BJ (cell line): ENCODE measurements around the gene NAMPT. TPM values are rescaled to one million over a fixed set of nuclear protein-coding genes. Genes with fewer than 3 reads are reported as not detected.

Experiments used
- CTCF ChIA-PET: fragments of 350-600 bp; formaldehyde crosslinking; extraction: SDS; loops from one replicate; lab custom pipeline; 2021; ENCODE audit warnings: antibody characterized with exemption, inconsistent platforms; lab: Yijun Ruan, JAX
- POLR2A ChIA-PET: fragments of 300-600 bp; sonication (Branson Sonifier 250); formaldehyde crosslinking; extraction: SDS; loops from one replicate; lab custom pipeline; 2021; ENCODE audit warnings: antibody characterized with exemption; lab: Charles Lee
- DNase-seq: peaks from one replicate; pipeline ENCODE4 v3.0.0-alpha.2; 2011; ENCODE audit warnings: low read depth
- H3K27me3 ChIP-seq: 2 replicates; pipeline ENCODE4 v1.6.0; 2011; ENCODE audit warnings: low read length; ENCODE audit not compliant: control insufficient read depth, insufficient read depth
- H3K36me3 ChIP-seq: 2 replicates; pipeline ENCODE4 v1.5.1; 2011; ENCODE audit warnings: low read length; ENCODE audit not compliant: control insufficient read depth, insufficient read depth
- H3K4me3 ChIP-seq: 2 replicates; pipeline ENCODE4 v1.5.1; 2011; ENCODE audit warnings: low read depth, mild to moderate bottlenecking, control low read depth, low read length
- CTCF ChIP-seq: IDR thresholded peaks from 2 replicates; pipeline ENCODE4 v1.5.1; 2011; ENCODE audit warnings: low read depth, mild to moderate bottlenecking, control low read depth, inconsistent platforms, low read length, moderate library complexity; ENCODE audit not compliant: insufficient read depth
- polyA plus RNA-seq: library from polyadenylated mRNA; depleted of rRNA; stranded (reverse); fragments of >200 nt; gene quantifications from 2 replicates; pipeline ENCODE4 v1.2.3, GENCODE V29; 2011

Gene NAMPT
- polyA plus RNA-seq, 1 experiment, result 29.9 TPM

DNA sequence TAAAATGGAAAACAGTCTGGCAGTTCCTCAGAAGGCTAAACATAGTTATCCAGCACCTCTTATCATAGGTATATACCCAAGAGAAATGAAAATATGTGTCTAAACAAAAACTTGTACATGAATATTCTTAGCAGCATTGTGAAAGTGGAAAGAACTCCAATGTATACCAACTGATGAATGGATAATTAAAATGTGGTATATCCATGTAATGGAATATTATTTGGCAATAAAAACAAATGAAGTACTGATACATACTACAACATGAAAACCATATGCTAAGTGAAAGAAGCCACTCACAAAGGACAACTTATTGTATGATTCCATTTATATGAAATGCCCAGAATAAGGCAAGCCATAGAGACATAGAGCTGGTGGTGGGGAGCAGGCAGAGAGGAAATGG is 32.2 kb upstream of the NAMPT start:
- Histone ChIP-seq H3K27me3 (no peaks in the 10 kb centered on the region), H3K36me3 (no peaks in the 10 kb centered on the region), H3K4me3 (no peak overlapping the region)
- CTCF ChIA-PET, result interaction anchor here (1.4 kb wide), 1 partner anchor 122 kb away, joined by 3 read pairs; no protein-coding TSS in a partner anchor
- no peak for DNase-seq
- TF ChIP-seq CTCF, result no peak
- POLR2A ChIA-PET, result no interaction called here

DNA sequence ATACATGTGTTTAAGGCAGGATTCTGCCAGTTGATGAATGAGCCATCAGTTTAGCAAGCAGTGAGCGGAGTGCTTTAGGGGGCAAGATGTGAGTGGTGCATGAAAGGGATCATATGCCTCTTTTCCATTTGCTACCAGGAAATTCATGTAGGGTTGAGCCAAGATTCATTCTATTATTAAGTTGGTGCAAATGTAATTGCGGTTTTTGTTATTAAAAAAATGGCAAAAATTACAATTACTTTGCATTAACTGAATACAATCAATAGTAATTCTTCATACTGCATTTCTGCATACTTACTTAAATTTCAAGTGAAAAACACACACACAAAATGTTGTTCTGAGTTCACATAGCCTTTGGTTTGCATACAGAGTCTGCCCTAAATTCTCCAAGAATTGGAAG is 30.1 kb upstream of the NAMPT start:
- CTCF ChIA-PET, result no interaction called here

DNA sequence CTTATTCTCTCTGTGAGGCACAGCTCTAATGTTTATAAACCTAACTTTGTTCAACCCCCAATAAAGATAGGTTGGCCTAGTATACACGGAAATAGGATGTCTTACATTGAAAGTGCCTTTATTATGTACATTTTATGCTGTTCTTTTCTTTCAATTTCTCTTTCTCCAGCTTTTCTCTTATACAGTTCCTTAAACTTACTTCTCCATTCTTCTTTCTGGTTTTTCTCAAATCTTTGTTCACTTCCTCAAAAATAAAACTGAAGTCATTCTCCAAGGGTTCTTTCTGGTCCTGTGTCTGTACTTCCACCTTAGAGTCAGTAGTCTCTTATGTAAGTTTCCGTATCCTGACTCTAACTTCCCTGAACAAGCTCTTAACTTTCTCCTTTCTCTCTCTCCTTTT is 29.2 kb upstream of the NAMPT start:
- DNase-seq, result no peak
- CTCF ChIA-PET, result interaction anchor here (0.7 kb wide), 1 partner anchor 56 kb away, joined by 3 read pairs; no protein-coding TSS in a partner anchor
- Histone ChIP-seq H3K4me3 (no peak overlapping the region), H3K27me3 (no peaks in the 10 kb centered on the region), H3K36me3 (no peaks in the 10 kb centered on the region)
- no peak for TF ChIP-seq CTCF
- POLR2A ChIA-PET, result no interaction called here

More for the DNA sequence above, 30.1 kb upstream of the NAMPT start:
- H3K4me3 ChIP-seq, result no peak overlapping the region
- POLR2A ChIA-PET, result no interaction called here
- TF ChIP-seq CTCF, result no peak
- H3K27me3 ChIP-seq, result no peaks in the 10 kb centered on the region
- H3K36me3 ChIP-seq, result no peaks in the 10 kb centered on the region
- no peak for DNase-seq

GRCh38 chr7:106313456-106313901 is 28.7 kb upstream of the NAMPT start:
- Histone ChIP-seq H3K36me3 (no peaks in the 10 kb centered on the region), H3K4me3 (no peak overlapping the region), H3K27me3 (no peaks in the 10 kb centered on the region)
- no peak for TF ChIP-seq CTCF
- ChIA-PET CTCF (interaction anchor here (0.6 to 0.7 kb wide), 2 partner anchors 56 to 136 kb away, joined by 3 read pairs; no protein-coding TSS in a partner anchor), POLR2A (no interaction called here)
- DNase-seq, result peak; percentile 48

DNA sequence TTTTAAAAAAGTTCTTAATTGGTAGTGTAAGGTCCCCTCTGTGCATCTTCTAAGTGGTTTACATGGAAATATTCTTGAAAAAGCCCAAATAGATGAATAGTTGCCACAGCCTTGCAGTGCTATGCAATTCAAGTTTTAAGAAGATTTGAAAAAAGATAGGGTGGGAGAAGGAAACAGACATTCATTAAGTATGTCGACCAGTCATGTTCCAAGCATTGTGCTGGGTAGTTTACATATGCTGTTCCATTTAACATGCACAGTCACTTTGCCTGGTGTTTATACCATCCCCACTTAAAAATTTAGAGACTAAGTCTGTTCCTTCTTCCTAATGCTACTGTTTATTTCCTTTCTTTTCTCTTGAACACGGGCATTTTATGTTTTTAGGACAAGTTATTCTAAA is 28.1 kb upstream of the NAMPT start:
- H3K36me3 ChIP-seq, result no peaks in the 10 kb centered on the region
- ChIA-PET CTCF (interaction anchor here (0.6 kb wide), 1 partner anchor 135 kb away, joined by 3 read pairs; no protein-coding TSS in a partner anchor), POLR2A (no interaction called here)
- no peaks in the 10 kb centered on the region for H3K27me3 ChIP-seq
- H3K4me3 ChIP-seq, result no peak overlapping the region
- no peak for TF ChIP-seq CTCF
- no peak for DNase-seq
